GM19035 (cell line): ENCODE results near the gene TBL1X.

Experiments used
- ATAC-seq: cut with Tn5 transposase; IDR thresholded peaks from one replicate; pipeline ENCODE4 v1.9.1; 2021; ENCODE audit not compliant: unreplicated experiment

The TBL1X gene

DNA sequence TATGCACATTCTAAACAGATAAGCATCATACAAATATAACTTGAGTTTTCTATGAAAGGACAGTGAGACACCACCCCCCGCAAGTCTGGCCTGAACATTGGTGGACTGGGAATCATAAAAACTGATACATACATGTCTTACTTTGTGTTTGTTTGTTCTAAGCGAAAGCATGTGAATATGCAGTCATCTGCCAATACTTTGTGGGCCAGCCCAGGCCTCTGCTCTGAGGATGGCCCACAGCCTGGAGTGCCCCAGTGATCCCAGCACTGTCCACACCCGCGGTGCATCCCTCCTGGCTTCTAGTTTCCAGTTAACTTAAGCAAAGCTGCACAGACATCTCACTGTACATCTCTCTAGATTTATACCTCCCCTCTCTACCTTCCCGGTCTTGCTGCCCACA is 154.3 kb downstream of the TBL1X start:
- no peak for ATAC-seq

DNA sequence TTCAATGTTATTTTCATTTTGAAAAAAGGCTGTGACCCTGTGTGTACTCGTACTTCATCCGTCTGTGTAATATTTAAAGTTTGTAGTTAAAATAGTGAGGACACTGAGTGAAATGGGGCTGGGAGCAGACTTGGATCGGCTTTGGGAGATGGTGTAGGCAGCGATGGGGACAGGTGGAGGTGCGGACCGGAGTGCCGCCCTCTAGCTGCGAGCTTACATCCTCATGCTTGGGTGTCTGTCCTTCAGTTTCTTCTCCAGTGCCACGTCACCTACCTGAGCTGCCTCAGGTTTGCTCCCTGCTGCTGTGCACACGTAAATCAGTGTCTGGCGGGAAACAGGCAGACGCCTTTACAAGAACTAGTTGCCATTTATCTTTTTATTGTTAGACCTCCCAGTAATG is 154.7 kb downstream of the TBL1X start:
- no peak for ATAC-seq

DNA sequence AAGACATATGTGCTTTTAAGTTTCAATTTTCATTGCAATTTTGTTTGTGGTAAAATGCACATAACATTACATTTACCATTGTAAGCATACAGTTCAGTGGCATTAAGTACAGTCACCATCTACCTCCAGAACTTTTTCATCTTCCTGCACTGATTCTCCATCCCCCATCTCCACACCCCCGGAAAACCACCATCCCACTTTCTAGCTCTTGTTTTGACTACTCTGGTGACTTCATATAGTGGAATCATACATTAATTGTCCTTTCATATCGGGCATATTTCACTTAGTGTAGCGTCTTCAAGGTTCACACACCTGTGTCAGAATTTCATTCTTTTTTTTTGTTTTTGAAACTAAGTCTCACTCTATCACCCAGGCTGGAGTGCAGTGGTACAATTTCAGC is 157.3 kb downstream of the TBL1X start:
- ATAC-seq, result no peak

DNA sequence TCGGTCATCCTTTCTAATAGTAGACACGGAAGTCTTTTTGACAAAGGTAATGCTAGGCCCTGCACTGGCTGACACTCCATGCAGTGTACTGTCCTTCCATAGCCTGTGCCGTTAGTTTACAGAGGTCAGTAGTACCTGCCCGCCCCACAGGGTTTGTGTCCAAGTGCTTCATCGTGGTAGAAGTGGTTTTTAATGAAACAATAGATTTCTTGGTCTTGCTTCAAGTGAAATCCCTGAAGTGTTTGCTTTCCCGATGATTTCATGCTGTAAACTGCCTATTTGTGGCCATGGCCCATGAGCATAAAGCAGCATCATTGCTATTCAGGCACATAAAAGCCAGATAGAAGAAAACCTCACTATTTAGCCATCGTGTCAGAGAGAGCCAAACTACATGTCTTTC is 161.5 kb downstream of the TBL1X start:
- ATAC-seq, result no peak

DNA sequence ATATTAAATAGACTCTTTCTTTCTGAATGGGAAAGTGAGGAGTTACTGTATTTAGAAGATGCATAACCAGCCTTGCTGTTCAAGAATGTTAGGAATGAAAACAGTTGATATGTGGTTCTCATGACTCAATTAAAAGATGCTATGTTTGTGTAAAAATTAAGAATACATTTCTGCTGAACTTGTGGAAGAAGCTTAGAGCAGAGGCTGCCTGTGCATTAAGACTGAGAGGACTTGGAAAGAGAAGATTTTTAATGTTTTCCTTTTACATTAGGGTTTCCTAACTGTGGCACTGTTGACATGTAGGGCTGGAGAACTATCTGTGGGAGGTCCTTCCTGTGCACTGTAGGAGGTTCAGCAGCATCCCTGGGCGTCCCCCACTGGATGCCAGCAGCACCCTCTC is 163.1 kb downstream of the TBL1X start:
- ATAC-seq, result no peak

DNA sequence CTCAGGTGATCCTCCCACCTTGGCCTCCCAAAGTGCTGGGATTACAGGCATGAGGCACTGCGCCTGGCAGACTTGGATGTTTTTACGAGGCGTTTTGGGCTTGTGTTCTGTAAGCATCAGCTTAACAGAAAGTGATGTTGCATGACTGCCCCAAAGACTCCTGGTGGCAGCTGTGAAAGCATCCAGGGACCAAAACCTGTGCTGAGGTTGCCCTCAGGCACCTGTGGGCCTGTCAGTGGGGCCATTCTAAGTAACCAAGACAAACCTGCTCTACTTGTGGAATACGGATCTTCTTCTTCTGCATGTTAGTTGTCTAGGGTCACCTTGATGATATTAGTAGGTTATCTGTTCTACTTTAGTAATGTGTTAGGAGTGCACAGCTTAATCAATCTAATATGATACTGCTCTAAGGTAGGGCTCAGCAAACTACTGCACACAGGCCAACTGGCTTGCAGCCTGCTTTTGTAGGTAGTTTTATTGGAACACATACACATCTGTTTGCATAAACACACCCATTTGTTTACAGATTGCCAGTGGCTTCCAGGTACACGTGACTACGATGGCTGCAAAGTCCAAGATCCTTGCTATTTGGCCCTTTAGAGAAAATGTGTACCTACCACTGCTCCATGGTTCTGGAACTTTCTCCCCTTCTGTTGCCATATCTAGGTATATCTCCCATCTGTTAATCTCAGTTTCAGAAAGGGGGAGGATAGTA is 164.1 kb downstream of the TBL1X start:
- ATAC-seq, result no peak

DNA sequence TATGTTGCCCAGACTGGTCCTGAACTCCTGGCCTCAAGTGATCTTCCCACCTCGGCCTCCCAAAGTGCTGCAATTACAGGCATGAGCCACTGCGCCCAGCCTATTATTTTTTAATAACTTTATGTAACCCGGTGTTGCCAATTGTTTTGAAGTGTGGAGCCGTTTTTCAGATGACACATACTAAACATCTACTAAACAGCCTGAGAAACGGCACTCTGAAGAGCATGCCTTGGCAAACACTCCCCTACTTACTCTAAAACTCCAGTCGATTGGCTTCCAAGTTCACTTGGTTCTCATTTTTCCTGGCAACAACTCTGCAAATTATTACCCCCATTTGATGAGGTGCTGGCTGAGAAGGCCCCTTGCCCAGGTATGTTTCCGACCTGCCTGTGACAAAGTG is 169.7 kb downstream of the TBL1X start:
- no peak for ATAC-seq

DNA sequence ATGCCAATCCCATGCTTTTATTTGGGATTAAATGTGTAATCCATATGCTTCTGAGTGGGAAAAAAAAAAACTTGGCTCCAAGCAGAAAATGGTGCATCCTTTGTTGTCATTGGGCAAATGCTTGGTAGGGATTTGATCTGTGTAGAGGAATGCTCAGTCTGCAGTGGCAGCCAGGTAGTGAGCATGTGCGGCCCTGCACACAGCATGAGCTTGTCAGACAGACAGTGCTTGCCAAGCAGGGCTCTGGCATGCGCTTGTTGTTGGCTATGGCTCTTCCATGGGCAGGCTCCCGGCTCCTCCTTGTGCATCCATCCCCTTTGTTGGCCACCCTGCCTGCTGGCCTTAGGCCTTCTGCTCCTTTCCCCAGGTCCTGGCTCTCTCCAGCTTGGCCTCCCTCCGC is 170.5 kb downstream of the TBL1X start:
- no peak for ATAC-seq

DNA sequence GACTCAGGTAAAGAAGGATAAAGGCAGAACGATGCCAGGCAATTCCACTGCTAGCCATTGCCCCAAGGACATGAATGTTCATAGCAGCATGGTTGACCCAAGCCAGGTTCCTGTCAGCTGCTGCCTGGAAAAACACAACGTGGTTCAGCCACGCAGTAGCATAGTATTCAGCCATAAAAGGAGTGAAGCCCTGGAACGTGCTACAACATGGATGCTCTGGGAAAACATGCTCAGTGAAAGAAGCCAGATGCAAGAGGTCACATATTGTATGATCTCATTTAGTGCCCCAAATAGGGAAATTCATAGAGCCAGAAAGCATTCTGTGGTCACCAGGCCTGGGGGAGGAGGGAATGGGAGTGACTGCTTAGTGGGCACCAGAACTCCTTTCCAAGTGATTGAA is 170.9 kb downstream of the TBL1X start:
- no peak for ATAC-seq

DNA sequence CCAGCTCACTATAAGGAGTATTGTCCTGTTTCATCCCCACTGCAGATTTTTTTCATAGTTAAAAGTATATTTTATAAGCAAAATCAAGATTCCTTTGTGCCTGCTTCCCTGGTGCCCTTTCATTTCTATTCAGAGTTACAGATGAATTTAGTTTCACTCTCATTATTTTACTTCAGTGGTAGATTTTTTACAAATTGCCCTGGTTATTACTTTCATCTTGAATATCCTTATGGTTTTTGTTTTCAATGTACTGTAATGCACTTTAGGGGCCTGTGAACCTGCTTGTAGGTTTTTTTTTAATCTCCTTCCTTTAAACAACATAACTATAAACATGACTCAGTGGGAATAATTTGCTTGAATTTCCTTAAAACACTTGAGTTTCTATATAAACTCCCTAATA is 174.0 kb downstream of the TBL1X start:
- no peak for ATAC-seq

DNA sequence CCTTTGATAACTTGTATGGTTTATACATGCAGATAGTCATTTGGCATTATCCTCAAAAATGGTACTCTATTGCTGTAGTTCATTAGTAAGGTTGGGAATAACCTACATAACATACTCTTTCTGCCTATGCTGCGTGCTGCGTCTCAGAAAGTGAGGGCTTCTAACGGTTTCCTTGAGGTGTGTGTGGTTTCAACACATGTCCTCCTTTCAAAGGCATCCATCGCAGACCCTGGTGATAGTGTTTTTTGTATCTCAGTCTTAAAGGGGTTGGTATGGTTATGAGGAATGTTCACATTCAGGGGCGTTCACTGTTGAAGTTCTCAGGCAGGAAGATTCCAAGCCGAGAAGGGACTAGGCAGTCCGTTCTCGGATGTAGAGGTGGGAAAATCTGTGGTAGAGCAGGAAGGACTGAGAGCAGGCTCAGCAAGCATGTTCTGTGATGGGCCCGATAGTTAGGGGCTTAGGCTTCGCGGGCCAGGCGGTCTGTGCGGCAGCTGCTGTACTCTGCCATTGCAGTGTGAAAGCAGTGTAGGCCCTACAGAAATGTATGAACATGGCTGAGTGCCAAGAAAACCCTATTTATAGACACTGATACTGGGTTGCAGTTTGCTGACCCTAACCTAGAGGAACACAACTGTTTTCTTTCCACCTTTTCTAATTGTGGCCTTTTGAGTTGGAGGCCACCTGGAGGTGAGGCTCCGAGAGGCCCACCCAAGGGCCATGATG is 177.6 kb downstream of the TBL1X start:
- no peak for ATAC-seq

DNA sequence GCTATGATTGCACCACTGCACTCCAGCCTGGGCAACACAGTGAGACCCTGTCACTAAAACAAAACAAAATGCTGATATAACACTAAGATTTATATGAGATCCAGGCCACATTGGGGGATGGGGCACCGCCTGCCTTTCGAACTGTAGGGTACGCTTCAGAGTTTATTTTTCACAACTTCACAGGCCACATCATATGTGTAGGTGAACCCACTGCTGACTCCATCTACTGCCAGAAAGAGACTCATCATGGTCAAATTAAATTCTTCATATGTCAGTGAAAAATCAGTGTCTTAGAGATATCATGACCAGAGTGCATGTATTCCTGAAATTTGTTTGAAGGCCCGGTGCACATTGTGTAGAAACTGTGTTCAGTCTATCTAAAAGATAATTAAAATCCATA is 178.9 kb downstream of the TBL1X start:
- ATAC-seq, result no peak

DNA sequence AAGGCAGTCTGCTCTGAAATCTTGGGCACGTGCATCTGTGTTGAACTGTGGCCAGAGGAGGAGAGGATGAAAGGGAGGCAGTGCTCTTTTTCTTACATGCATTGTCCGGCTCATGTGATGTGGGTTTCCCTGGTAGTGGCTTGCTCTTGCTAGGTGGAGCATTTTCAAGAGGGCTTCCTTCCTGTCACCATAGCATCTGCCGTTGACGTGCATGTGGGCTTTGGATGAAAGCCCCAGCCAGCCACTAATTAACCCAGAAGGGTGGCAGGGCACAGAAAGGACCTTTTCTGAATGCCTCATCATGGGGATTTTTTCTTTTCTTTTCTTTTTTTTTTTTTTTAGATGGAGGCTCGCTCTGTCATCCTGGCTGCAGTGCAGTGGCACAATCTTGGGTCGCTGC is 179.5 kb downstream of the TBL1X start:
- ATAC-seq, result no peak

DNA sequence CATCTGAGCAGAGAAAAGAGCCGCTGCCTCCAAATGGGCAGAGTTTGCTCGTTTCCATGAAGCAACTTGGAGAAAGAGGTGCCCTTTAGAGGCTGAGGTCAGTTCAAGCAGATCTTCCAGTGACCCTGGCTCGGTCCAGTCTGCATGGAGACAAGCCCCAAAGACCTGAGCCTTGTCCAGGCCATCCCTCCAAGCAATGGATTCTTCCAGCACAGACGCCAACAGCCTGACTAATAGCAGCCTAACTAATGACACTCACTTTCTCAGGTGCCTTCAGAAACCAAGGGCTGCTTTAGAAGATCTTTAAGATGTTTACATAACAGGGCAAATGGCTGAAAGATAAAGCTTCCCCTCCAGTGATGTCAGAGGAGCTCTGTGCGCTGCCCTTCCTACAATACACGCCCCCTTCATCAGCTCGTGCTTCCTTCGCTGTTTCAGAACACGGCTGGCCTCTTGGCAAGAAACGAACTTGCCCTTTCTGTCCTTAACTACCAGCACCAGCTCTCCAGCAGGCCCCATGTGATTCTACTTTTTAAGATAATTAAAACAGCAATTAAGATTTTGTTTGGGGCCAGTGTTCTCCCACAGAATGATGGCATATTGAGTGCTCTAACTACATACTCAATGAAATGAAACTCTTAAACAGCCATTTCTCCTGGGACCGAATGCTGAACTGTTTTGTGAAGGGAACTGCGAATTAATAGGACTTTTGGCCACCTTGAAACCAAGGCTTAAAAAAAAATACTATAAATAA is 181.8 kb downstream of the TBL1X start:
- ATAC-seq, result no peak

DNA sequence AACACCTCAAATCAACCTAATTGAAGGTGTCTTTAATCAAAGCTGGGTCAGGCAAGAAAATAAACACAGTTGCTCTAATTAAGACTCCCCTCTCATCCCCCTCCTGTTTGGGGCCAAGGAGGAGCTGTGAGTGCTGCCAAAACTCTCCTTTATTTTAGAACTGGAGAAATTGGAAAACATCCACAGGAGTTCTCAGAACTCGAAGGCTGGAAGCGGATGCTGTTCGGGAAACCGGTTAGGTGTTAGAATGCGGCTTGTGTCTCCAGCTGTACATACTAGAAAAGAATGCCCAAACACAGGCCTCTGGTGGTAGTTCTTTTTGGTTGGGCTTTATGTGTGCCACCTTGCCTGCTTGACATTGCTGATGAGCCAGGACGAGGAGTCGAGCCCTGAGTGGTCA is 182.6 kb downstream of the TBL1X start:
- no peak for ATAC-seq

DNA sequence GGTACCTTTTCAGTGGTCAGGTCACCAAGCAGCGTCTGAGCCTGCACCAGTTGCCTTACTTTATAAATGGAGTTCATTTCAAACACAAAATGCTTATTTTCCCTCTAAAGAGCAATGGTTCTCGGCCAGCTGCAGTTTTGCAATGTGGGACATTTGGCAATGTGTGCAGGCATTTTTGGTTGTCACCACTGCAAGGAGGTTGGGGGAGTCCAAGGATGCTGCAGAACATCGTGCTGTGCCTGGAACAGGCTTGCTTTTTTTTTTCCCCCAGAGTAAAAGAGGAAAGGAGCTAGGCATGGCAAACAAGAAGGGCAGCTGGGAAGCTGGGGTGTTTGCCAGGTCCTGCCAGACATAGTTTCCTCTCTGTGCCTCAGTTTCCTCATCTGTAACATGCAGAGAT is 185.2 kb downstream of the TBL1X start:
- no peak for ATAC-seq

DNA sequence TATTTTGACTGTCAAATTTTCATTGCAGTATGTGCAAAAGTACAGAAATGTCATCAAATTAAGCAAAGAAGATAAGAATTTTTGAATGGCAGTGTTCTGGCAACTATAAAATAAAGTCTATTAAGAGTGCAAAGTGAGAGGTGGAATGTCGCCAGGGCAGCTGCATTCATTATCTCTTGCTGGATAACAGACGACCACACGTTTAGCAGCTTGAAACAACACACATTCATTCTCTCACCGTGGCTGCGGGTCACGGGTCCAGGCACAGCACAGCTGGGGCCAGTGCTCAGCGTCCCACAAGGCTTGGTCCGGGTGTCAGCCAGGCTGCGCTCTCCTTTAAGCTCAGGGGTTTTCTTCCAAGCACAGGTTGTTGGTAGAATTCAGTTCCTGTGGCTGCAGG is 186.9 kb downstream of the TBL1X start:
- ATAC-seq, result no peak

DNA sequence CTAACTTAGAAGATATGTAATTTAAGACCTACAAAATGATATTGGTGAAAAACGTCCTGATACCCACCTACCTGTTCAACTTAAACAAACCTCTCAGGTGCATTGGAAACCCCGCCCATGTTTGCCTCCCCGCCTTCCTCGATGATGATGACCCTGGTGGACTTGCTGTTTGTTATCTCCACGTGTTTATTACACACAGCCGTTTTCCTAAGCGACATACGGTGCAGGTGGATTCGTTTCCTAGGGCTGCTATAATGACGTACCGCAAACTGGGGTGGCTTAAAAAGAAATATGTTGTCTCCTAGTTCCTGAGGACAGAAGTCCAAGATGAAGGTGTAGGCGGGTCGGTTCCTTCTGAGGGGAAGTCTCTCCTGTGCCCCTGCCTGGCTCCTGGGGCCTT is 190.1 kb downstream of the TBL1X start:
- no peak for ATAC-seq

DNA sequence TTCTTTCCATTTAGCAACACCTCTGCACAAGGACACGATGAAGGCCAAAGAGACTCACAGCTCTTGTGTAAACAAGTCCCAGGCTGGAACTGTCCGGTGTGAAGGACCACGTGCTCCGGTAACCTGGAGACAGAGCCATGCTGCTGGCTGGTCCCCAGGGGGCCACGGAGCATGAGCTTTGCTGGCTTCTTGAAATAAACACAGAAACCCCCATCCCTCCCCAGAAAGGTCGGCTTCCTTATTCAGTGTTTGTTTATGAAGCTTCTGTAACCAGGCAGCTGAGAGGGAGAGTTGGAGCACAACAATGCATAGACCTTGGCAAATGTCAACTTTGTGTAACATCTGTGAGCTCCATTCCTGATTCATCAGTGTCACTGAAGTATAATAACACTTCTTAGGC is 191.4 kb downstream of the TBL1X start:
- no peak for ATAC-seq

DNA sequence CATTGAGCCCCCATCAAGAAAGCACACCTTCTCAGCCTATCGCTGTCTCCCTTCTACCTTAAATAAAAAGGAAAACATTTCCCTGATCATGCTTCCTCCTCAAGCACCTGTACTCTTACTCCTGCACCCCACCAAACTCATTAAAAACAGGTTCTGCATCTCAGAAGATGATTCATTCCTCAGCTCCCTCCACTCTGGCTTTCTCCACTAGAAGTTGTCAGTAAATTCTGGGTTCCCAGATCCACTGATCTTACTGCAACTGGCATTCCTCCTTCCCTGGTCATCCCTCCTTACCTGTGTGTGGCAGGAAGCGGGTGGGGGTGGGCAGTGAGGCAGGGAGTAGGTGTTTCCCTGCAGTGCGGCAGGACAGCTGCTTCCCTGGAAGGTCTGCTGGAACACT is 192.0 kb downstream of the TBL1X start:
- no peak for ATAC-seq

DNA sequence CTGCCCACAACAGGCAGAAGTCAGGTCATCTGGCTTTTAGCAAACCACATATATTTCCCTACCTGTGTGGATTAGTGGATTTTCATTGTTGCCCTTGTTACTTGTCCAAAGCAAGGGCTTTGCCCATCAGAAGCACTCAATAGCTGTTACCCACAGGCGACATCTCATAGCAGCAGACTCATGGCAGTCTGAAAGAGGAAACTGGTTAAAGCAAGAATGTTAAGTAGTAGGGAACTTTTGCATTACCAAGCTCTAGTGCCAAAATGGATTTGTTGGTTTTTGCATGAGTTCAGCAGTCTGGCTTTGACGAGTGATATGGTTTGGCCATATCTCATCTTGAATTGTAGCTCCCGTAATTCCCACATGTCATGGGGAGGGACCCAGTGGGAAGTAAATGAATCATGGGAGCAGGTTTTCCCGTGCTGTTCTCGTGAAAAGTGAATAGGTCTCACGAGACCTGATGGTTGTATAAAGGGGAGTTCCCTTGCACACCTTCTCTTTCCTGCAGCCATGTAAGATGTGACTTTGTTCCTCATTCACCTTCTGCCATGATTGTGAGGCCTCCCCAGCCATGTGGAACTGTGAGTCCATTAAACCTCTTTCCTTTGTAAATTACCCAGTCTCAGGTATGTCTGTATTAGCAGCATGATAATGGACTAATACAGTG is 192.9 kb downstream of the TBL1X start:
- no peak for ATAC-seq

DNA sequence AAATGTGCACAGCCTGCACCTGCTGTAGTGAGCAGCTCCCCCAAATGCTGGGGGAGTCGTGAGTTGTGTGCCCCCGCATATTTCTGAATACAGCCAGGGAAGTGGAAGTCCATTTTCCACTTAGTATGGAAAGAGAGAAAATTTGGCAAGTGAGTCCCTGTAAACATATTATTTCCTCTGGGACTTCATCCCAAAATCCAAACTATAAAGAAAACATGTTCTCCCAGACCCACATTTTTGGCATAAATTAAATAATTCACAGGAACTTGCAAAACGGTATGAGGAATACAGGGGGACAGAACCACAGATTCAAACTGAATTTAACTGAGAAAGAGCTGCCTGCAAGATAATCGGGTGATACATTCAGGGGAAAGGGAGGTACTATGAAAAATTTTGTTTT is 193.6 kb downstream of the TBL1X start:
- no peak for ATAC-seq
